ENCODE measurements around the gene KLHL12.

The KLHL12 gene

GRCh38 chr1:202844259-202844658 is 82.8 kb downstream of the KLHL12 start:
- no peak for DNase-seq

GRCh38 chr1:202843081-202843480 is 84.0 kb downstream of the KLHL12 start:
- DNase-seq: peak in 28 of 56 donors; percentile 8 to 46 (median 16)

Measured in amygdala (tissue), 56 donors.